HCT116 (cell line): ENCODE data around the gene GABARAP. TPM values are rescaled to one million over a fixed set of nuclear protein-coding genes. Genes with fewer than 3 reads are reported as not detected.

Experiments used
- ATAC-seq: fragments of 200-7000 bp; cut with Tn5 transposase; 2 replicates; pipeline ENCODE4 v1.9.1; 2020; ENCODE audit warnings: mild to moderate bottlenecking, moderate library complexity
- BruUV-seq: library from RNA; stranded (reverse); fragments of 400-500 nt; replicated peaks from 2 replicates; lab custom pipeline; 2021; lab: Mats Ljungman, UMichigan
- CTCF ChIA-PET: fragments of 300-600 bp; sonication (Branson Sonifier 250); formaldehyde crosslinking; loops from one replicate; lab custom pipeline; 2021; ENCODE audit warnings: antibody characterized with exemption; lab: Charles Lee
- POLR2A ChIA-PET: fragments of 300-600, 350-600 bp; sonication (Branson Sonifier 250); formaldehyde crosslinking; loops from one replicate; lab custom pipeline; 2021; ENCODE audit warnings: antibody characterized with exemption; lab: Charles Lee
- RAD21 ChIA-PET, 2 experiments: fragments of 300-600 bp; sonication (Branson Sonifier 250); formaldehyde crosslinking; loops; one replicate each; lab custom pipeline; 2023; ENCODE audit warnings: low total read pairs in 2 of 2; ENCODE audit not compliant: uncharacterized antibody in 2 of 2, unreplicated experiment in 2 of 2, low non-redundant PET in 1 of 2; lab: Charles Lee
- DNase-seq: peaks from one replicate; pipeline ENCODE4 v3.0.0-alpha.2; 2010; ENCODE audit warnings: low read depth, low spot score
- H2AFZ ChIP-seq: fragments of 200-600 bp; shearing (Covaris generic), sonication (generic); 2 replicates; pipeline ENCODE4 v1.6.1; 2017; ENCODE audit warnings: low read depth, mixed run types, mixed read lengths, antibody characterized with exemption, low read length; ENCODE audit not compliant: poor library complexity, severe bottlenecking
- H3K27ac ChIP-seq: 2 replicates; pipeline ENCODE4 v1.5.1; 2012; ENCODE audit warnings: low read depth, low read length
- H3K27me3 ChIP-seq: fragments of 200-600 bp; sonication (generic); 2 replicates; pipeline ENCODE4 v1.6.1; 2016; ENCODE audit warnings: mixed run types, low read length, mixed read lengths; ENCODE audit not compliant: insufficient read depth
- H3K36me3 ChIP-seq, 2 experiments: fragments of 200-500 bp in 1 of 2; fragments of 200-600 bp in 1 of 2; sonication (Bioruptor generic) in 1 of 2; sonication (generic) in 1 of 2; 2 replicates each; pipeline versions ENCODE4 v1.5.1 to v1.6.1; 2014 to 2016; ENCODE audit warnings: low read length in 2 of 2, inconsistent platforms in 1 of 2, mixed read lengths in 1 of 2, mixed run types in 1 of 2; ENCODE audit not compliant: insufficient read depth in 2 of 2, control insufficient read depth in 1 of 2
- H3K4me1 ChIP-seq, 2 experiments: fragments of 200-600 bp in 1 of 2; sonication (generic) in 1 of 2; 2 replicates each; pipeline versions ENCODE4 v1.5.1 to v1.6.1; 2012 to 2017; ENCODE audit warnings: low read length in 2 of 2, inconsistent platforms in 1 of 2, mild to moderate bottlenecking in 1 of 2, mixed read lengths in 1 of 2, mixed run types in 1 of 2, moderate library complexity in 1 of 2; ENCODE audit not compliant: insufficient read depth in 2 of 2, control insufficient read depth in 1 of 2
- H3K4me2 ChIP-seq: fragments of 200-600 bp; sonication (generic); 2 replicates; pipeline ENCODE4 v1.6.1; 2017; ENCODE audit warnings: mixed run types, low read length, mixed read lengths
- H3K4me3 ChIP-seq, 2 experiments: fragments of 200-600 bp in 1 of 2; sonication (generic) in 1 of 2; replicated peaks in 1 of 2; 2 replicates each; pipeline ENCODE4 v1.5.1; 2011 to 2016; ENCODE audit warnings: low read length in 2 of 2, control low read depth in 1 of 2, low read depth in 1 of 2, mild to moderate bottlenecking in 1 of 2, mixed read lengths in 1 of 2, mixed run types in 1 of 2
- H3K79me2 ChIP-seq: fragments of 200-600 bp; sonication (generic); 2 replicates; pipeline ENCODE4 v1.6.1; 2017; ENCODE audit warnings: mild to moderate bottlenecking, mixed run types, low read length, moderate library complexity, mixed read lengths; ENCODE audit not compliant: insufficient read depth
- H3K9ac ChIP-seq: fragments of 200-600 bp; sonication (generic); 2 replicates; pipeline ENCODE4 v1.6.1; 2016; ENCODE audit warnings: low read length, mixed read lengths
- H3K9me2 ChIP-seq: fragments of 200-600 bp; sonication (generic), shearing (Covaris generic); 2 replicates; pipeline ENCODE4 v1.6.1; 2017; ENCODE audit warnings: mixed run types, mild to moderate bottlenecking, moderate library complexity; ENCODE audit not compliant: insufficient read depth
- H3K9me3 ChIP-seq, 2 experiments: fragments of 200-500 bp in 1 of 2; fragments of 200-600 bp in 1 of 2; sonication (Bioruptor generic) in 1 of 2; sonication (generic) in 1 of 2; 2 replicates each; pipeline ENCODE4 v1.6.1; 2014 to 2017; ENCODE audit warnings: low read length in 2 of 2, mixed read lengths in 2 of 2, inconsistent platforms in 1 of 2, low read depth in 1 of 2, mild to moderate bottlenecking in 1 of 2, mixed run types in 1 of 2, moderate library complexity in 1 of 2; ENCODE audit not compliant: control insufficient read depth in 1 of 2, insufficient read depth in 1 of 2
- H4K20me1 ChIP-seq: fragments of 200-600 bp; sonication (generic), shearing (Covaris generic); 2 replicates; pipeline ENCODE4 v1.6.1; 2017; ENCODE audit warnings: mixed run types, mild to moderate bottlenecking, moderate library complexity; ENCODE audit not compliant: insufficient read depth
- CBX3 ChIP-seq: IDR thresholded peaks from 2 replicates; pipeline ENCODE4 v1.6.1; 2012; ENCODE audit warnings: low read depth
- EGR1 ChIP-seq: IDR thresholded peaks from 2 replicates; pipeline ENCODE4 v1.6.1; 2012; ENCODE audit warnings: low read depth
- ELF1 ChIP-seq: IDR thresholded peaks from 2 replicates; pipeline ENCODE4 v1.6.1; 2012; ENCODE audit warnings: low read depth, borderline replicate concordance
- EZH2 ChIP-seq: fragments of 200-600 bp; sonication (generic); IDR thresholded peaks from 2 replicates; pipeline ENCODE4 v1.6.1; 2017; ENCODE audit warnings: antibody characterized with exemption, mixed run types
- EZH2phosphoT487 ChIP-seq: fragments of 200-600 bp; IDR thresholded peaks from 2 replicates; pipeline ENCODE4 v1.6.1; 2018; ENCODE audit warnings: antibody characterized with exemption, borderline replicate concordance
- JUND ChIP-seq: IDR thresholded peaks from 2 replicates; pipeline ENCODE4 v1.6.1; 2012
- POLR2A ChIP-seq: IDR thresholded peaks from 2 replicates; pipeline ENCODE4 v1.7.0; 2011; ENCODE audit warnings: borderline replicate concordance; ENCODE audit not compliant: insufficient read depth, insufficient read length; ENCODE audit errors: extremely low read depth
- RAD21 ChIP-seq: IDR thresholded peaks from 2 replicates; pipeline ENCODE4 v1.6.1; 2012; ENCODE audit warnings: low read depth, mild to moderate bottlenecking
- SIN3A ChIP-seq: IDR thresholded peaks from 2 replicates; pipeline ENCODE4 v1.6.1; 2012; ENCODE audit warnings: low read depth
- SP1 ChIP-seq: IDR thresholded peaks from 2 replicates; pipeline ENCODE4 v1.6.1; 2012; ENCODE audit warnings: low read depth
- SRF ChIP-seq: IDR thresholded peaks from 2 replicates; pipeline ENCODE4 v1.6.1; 2012; ENCODE audit warnings: low read depth
- TCF7L2 ChIP-seq: IDR thresholded peaks from 2 replicates; pipeline ENCODE4 v1.7.0; 2011; ENCODE audit warnings: borderline replicate concordance, inconsistent platforms; ENCODE audit not compliant: insufficient read depth, insufficient read length; ENCODE audit errors: extremely low read depth
- ZFX ChIP-seq: fragments of 450-650 bp; IDR thresholded peaks from 2 replicates; pipeline ENCODE4 v1.6.1; 2017
- ZNF274 ChIP-seq: fragments of 200-500 bp; sonication (Bioruptor generic); IDR thresholded peaks from 2 replicates; pipeline ENCODE4 v1.6.1; 2014; ENCODE audit warnings: mild to moderate bottlenecking, low read depth, low read length, inconsistent platforms
- intact Hi-C: fragments of 100-400 bp; cut with micrococcal nuclease; formaldehyde crosslinking; loops from 2 replicates; pipeline ENCODE4 v1.10.0; 2022
- total RNA-seq: library from RNA; stranded (reverse); gene quantifications from one replicate; pipeline ENCODE4 v1.2.1, GENCODE V29; 2021; ENCODE audit not compliant: unreplicated experiment
- TF ChIP-seq, protein P1 (sequence below): IDR thresholded peaks from 2 replicates; pipeline ENCODE4 v1.6.1; 2012; ENCODE audit warnings: low read depth
- TF ChIP-seq, protein P2 (sequence below), 3 experiments: fragments of 200-600 bp in 1 of 3; sonication (generic) in 1 of 3; IDR thresholded peaks in 2 of 3; conservative IDR thresholded peaks in 1 of 3; 2 replicates each; pipeline ENCODE4 v1.5.1; 2012 to 2017; ENCODE audit warnings: low read depth in 2 of 3, low read length in 2 of 3, antibody characterized with exemption in 1 of 3, borderline replicate concordance in 1 of 3, control low read depth in 1 of 3, mild to moderate bottlenecking in 1 of 3, mixed read lengths in 1 of 3, mixed run types in 1 of 3, moderate library complexity in 1 of 3; ENCODE audit not compliant: insufficient read depth in 1 of 3
- TF ChIP-seq, protein P3 (sequence below): IDR thresholded peaks from 2 replicates; pipeline ENCODE4 v1.6.1; 2012

The GABARAP gene
- total RNA-seq, 1 experiment from 2014 or later: 287 TPM

DNA sequence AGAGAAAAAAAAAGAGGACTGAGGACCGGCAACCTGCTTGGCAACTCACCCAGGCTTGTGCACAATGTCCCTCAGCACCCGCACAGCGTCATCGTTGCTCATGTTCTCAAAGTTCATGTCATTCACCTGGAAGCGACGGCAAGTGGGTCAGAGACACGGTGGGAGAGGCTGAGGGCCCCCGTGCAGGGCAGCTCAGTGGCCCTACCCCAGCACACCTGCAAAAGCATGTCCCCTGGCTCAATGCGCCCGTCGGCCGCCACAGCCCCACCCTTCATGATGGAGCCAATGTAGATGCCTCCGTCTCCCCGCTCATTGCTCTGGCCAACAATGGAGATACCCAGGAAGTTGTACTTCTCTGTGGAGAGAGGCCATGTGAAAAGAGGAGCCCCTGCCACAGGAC, 13.3 kb downstream of the GABARAP start:
- DNase-seq (no peak), ATAC-seq (no peak)
- ChIA-PET CTCF (interaction anchor here (1.5 kb wide), 1 partner anchor 8 kb away, joined by 4 read pairs; no protein-coding TSS in a partner anchor), RAD21 (no interaction called here), POLR2A (no interaction called here)
- H3K4me2 ChIP-seq: no peak overlapping the region
- no peaks in the 10 kb centered on the region for H3K27me3 ChIP-seq
- peaks cover 4% of the 10 kb centered on the region; the same call in 1 of the 2 replicates for H4K20me1 ChIP-seq
- no peaks in the 10 kb centered on the region for H3K9me2 ChIP-seq
- intact Hi-C loops: no loop called here
- no peak overlapping the region for H3K27ac ChIP-seq
- no peak overlapping the region for H3K4me3 ChIP-seq
- no TSS peak for BruUV-seq
- H2AFZ ChIP-seq: no peak overlapping the region
- peaks cover 6 to 31% of the 10 kb centered on the region in 2 experiments; a peak in 3 of 4 replicates for H3K4me1 ChIP-seq
- no peaks in the 10 kb centered on the region for H3K9me3 ChIP-seq
- H3K36me3 ChIP-seq: peaks cover 43 to 47% of the 10 kb centered on the region in 2 experiments
- no peak for TF ChIP-seq SP1
- TF ChIP-seq EZH2phosphoT487: no peak
- no peak for TF ChIP-seq TCF7L2
- TF ChIP-seq, protein P1, sequence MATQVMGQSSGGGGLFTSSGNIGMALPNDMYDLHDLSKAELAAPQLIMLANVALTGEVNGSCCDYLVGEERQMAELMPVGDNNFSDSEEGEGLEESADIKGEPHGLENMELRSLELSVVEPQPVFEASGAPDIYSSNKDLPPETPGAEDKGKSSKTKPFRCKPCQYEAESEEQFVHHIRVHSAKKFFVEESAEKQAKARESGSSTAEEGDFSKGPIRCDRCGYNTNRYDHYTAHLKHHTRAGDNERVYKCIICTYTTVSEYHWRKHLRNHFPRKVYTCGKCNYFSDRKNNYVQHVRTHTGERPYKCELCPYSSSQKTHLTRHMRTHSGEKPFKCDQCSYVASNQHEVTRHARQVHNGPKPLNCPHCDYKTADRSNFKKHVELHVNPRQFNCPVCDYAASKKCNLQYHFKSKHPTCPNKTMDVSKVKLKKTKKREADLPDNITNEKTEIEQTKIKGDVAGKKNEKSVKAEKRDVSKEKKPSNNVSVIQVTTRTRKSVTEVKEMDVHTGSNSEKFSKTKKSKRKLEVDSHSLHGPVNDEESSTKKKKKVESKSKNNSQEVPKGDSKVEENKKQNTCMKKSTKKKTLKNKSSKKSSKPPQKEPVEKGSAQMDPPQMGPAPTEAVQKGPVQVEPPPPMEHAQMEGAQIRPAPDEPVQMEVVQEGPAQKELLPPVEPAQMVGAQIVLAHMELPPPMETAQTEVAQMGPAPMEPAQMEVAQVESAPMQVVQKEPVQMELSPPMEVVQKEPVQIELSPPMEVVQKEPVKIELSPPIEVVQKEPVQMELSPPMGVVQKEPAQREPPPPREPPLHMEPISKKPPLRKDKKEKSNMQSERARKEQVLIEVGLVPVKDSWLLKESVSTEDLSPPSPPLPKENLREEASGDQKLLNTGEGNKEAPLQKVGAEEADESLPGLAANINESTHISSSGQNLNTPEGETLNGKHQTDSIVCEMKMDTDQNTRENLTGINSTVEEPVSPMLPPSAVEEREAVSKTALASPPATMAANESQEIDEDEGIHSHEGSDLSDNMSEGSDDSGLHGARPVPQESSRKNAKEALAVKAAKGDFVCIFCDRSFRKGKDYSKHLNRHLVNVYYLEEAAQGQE: no peak
- TF ChIP-seq EZH2: no peak
- TF ChIP-seq EGR1: no peak
- TF ChIP-seq, protein P2, sequence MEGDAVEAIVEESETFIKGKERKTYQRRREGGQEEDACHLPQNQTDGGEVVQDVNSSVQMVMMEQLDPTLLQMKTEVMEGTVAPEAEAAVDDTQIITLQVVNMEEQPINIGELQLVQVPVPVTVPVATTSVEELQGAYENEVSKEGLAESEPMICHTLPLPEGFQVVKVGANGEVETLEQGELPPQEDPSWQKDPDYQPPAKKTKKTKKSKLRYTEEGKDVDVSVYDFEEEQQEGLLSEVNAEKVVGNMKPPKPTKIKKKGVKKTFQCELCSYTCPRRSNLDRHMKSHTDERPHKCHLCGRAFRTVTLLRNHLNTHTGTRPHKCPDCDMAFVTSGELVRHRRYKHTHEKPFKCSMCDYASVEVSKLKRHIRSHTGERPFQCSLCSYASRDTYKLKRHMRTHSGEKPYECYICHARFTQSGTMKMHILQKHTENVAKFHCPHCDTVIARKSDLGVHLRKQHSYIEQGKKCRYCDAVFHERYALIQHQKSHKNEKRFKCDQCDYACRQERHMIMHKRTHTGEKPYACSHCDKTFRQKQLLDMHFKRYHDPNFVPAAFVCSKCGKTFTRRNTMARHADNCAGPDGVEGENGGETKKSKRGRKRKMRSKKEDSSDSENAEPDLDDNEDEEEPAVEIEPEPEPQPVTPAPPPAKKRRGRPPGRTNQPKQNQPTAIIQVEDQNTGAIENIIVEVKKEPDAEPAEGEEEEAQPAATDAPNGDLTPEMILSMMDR (IDR thresholded peaks at IDR 0.05 in 2 of 3, conservative IDR thresholded peaks at IDR 0.05 in 1 of 3; ENCODE audit: borderline replicate concordance in 1 of 3, insufficient read depth in 1 of 3, low read depth in 2 of 3, low read length in 2 of 3): no peak
- no peak for TF ChIP-seq ELF1
- no peak for TF ChIP-seq JUND
- TF ChIP-seq CBX3: no peak
- TF ChIP-seq POLR2A: no peak
- no peak for TF ChIP-seq ZNF274
- TF ChIP-seq ZFX: no peak
- TF ChIP-seq, protein P3, sequence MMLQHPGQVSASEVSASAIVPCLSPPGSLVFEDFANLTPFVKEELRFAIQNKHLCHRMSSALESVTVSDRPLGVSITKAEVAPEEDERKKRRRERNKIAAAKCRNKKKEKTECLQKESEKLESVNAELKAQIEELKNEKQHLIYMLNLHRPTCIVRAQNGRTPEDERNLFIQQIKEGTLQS: no peak
- no peak for TF ChIP-seq SIN3A
- no peak for TF ChIP-seq SRF
- no peak for TF ChIP-seq RAD21
- H3K9ac ChIP-seq: no peak overlapping the region
- peaks cover 47% of the 10 kb centered on the region for H3K79me2 ChIP-seq
